ENCODE measurements around the gene MYH14.

The MYH14 gene

DNA sequence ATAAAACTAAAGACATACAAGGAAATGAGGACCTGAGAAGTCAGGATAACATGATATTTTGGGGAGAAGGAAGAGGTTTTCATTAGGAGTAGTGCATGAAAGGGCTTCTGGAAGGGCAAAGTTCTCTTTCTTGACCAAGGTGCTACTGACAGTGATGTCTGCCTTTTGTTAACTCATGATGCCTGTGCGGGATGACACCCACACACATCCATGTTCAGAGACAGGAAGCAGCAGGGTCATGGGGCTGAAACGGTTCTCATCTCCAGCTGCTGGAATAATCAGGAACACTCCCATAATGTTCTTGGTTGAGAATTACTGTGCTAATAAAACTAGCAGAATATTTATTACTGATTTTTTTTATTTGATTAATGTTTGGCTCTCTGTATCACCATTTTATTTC, 96.6 kb downstream of the MYH14 start:
- DNase-seq, result no peak

DNA sequence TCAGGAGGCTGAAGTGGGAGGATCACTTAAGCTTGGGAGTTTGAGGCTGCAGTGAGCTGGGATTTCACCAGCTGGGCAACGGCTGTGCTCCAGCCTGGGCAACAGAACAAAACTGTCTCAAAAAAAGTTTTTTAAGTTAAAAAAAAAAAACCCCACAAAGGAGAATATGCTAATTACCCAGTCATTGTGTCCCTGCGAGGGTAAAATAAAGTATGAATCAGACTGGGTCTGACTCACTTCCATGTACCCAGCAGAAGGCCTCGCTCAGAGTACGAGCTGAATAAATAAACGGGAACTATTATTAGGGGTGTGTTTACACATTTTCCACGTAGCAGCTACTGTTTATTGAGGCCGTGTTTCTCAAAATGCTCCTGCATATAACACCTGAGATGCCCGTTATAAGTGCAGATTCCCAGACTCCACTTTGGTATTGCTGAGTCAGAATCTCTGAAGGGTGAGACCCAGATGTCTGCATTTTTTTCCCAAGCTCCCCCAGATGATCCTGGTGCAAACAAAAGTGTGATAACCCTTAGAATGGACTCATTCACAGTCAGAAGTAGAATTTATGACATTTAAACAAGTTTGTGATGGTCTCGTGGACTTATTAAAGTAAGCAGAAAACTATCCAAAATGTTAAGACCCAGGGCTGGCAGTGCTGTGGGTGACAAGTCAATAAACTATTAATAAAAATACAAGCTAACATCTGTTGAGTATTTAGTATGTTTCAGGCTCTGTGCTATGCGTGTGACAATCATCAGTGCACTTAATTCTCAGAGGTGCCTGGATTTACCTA, 97.6 kb downstream of the MYH14 start:
- DNase-seq, result no peak

GRCh38 chr19:50301607-50301971, 98.2 kb downstream of the MYH14 start:
- DNase-seq, result no peak

- DNase-seq, result no peak
Observed at GRCh38 chr19:50303558-50303957, 100.1 kb downstream of the MYH14 start.

DNA sequence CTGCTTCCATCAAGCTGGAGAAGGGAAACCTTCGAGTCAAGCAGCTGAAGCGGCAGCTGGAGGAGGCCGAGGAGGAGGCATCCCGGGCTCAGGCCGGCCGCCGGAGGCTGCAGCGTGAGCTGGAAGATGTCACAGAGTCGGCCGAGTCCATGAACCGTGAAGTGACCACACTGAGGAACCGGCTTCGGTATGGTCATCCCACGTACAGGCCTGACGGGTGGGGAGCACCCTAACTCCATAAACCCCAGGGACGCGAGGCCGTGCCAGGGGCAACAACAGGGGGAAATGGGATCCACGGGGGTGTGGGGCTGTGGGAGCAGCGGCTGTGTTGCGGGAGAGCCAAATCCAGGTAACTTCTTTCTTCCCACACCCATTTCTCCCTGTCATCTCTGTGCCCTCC, 105.6 kb downstream of the MYH14 start:
- no peak for DNase-seq

DNA sequence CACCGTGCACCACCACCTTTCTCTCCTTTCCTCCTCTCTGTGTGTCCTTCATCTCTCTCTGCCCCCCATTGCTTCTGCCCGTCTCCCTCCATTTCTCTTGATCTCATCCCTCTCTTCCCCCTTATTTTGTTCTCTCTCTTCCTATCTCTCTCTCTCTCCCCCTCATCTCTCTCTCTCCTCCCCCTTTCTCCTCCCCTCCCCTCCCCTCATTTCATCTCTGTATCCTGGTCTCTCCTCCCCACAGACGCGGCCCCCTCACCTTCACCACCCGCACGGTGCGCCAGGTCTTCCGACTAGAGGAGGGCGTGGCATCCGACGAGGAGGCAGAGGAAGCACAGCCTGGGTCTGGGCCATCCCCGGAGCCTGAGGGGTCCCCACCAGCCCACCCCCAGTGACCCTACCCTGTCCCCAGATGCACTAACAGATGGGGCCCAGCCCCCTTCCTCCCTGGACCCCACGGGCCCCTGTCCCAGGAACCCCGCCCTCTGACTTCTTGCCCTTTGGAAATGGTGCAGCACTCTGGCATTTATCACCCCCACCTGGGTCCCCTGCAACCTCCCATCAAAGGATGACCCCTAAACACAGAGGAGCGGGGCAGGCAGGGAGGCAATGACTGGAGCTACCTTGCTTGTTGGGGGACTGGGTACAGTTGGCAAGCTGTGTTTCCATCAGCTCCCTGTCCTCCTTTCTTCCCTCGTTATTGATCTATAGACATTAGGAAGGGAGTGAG, 106.1 kb downstream of the MYH14 start:
- no peak for DNase-seq

GRCh38 chr19:50310759-50311465, 107.5 kb downstream of the MYH14 start:
- DNase-seq, result no peak

DNA sequence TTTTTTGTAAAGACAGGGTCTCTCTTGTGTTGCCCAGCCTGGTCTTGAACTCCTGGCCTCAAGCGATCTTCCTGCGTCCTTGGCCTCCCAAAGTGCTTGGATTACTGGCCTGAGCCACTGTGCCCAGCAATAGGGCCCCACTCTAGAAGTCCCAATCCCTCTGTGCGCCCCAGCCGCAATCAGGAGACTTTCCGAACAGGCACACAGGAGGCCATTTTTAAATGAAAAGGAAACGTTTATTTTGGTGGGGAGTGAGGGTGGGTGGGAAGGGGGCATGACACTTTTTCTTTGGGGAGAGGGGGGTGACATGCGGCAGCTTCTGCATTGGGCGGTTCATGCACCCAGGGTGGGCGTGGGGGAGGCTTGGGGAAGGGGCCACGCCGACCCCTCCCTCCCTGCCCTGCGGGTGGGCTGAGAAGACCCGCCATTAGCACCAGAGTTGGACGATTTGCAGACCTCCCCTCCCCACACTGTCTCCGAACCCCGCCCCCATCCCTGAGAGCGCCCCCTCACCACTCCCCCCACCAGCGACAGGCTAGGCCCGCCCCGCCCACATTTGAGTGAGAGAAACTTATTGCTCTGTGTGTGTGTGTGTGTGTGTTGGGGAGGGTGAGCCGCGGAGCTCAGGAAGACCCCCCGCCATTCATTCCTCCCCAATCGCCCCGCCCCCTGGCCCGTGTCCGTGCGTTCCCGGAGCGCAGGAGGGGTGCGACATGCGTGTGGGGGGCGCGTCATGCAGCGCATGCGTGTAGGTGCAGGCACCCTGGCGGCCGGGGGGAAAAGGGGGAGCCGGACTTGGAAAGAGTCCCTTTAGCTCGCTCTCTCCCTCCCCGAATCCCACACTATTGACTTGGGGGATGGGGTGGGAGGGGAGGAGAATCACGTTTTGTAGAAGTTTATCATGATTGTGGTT, 108.6 kb downstream of the MYH14 start:
- DNase-seq, result peak; percentile 64

- no peak for DNase-seq
Observed at GRCh38 chr19:50312967-50313811, 109.8 kb downstream of the MYH14 start.

GRCh38 chr19:50313812-50314536, 110.6 kb downstream of the MYH14 start:
- DNase-seq, result peak; percentile 40

- peak; percentile 53 for DNase-seq
Observed at GRCh38 chr19:50314724-50315708, 111.6 kb downstream of the MYH14 start.

GRCh38 chr19:50315773-50316448, 112.5 kb downstream of the MYH14 start:
- peak; percentile 76 for DNase-seq

DNA sequence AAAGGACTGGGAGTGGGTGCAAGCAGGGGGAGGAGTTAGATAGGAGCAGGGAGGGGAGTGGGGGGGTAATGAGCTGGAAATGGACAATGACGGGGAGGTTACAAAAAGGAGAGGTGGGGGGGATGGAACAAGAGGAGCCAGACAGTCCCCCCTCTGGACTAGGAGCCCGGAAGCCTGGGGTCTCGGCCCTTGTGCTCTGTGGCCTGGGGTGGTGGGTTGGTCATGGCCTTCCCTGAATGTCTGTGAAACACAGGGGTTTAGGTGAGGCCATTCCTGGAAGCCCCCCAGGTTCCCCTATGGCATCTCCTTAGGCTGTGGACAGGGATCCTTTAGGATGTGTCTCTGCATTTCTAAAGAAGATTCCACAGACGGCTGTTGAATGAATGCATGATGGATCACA, 113.7 kb downstream of the MYH14 start:
- no peak for DNase-seq

GRCh38 chr19:50318438-50318837, 115.0 kb downstream of the MYH14 start:
- no peak for DNase-seq

DNA sequence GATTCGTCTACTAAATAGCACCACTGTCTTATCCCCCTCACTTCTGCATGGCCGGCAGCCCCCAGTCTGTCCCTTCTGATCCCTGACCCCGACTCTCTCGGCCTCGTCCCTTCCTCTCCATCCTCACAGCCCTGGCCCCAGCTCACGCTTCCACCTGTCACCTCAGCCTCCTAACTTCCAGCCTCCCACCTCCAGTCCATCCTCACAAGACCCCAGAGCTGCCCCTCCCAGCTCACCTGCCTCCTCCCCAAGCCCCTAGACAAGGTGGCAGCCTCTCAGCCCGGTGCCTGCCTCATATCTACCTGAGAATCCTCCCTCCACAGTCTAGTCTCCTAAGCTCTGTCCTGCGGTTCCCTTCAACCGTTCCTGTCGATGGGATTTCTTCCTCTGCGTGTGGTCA, 115.7 kb downstream of the MYH14 start:
- DNase-seq, result no peak

GRCh38 chr19:50320051-50320450, 116.6 kb downstream of the MYH14 start:
- no peak for DNase-seq

DNA sequence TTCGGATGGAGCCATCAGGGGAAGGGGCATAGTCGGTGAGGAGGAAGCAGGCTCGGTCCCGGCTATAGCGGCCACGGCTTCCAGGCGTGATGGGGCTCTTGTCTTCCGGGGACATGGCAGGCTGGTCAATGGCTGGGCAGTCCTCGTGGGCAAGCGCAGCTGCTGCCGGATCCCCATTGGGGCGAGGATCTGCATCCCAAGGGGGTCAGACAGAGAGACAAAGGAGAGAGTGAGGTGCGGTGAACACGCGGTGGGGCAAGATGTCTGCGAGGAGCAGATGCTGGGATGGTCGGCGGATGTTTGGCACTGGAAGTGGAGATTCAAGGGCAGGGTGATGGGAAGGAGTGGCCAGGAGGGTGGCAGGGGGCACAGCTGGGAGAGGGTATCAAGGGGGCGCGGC, 117.2 kb downstream of the MYH14 start:
- no peak for DNase-seq

DNA sequence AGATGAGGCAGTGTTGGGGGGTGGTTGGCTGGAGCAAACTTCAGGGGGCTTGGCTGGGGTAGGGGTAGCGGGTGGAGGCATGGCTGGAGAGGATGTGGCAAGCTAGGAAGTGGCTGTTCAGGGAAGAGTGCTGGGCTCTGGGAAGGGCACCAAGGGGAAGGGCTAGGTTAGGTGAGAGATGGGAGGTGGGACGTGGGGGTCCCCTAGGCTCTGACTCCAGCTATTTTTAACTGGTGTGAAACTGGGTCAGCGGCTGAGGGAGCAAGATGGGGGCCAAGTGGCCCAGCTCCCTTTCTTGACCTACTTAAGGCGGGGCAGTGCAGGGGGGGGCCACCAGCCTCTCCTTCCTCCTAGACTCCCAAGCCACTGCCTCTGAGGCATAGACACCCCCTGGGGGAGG, 118.4 kb downstream of the MYH14 start:
- no peak for DNase-seq

GRCh38 chr19:50322234-50322633, 118.8 kb downstream of the MYH14 start:
- DNase-seq, result no peak
